Right lobe of liver (tissue), 4 donors: ENCODE data around the gene SCMH1.

Experiments used
- POLR2A ChIP-seq: fragments of 450-650 bp; IDR thresholded peaks from one replicate; pipeline ENCODE4 v1.6.1; 2017; ENCODE audit warnings: antibody characterized with exemption, mild to moderate bottlenecking
- TF ChIP-seq, protein P1 (sequence below), 4 donors: fragments of 200-600 bp in 3 of 4; fragments of 450-650 bp in 1 of 4; IDR thresholded peaks; one replicate each; pipeline versions ENCODE4 v1.5.1 to v1.8.0; 2016 to 2022; ENCODE audit warnings: antibody characterized with exemption in 4 of 4, mild to moderate bottlenecking in 2 of 4
- donor health status: DM: no; HTN: no; CAD: no.
- donor health status: DM: no; HTN: no; CAD: no.
- donor health status: DM: no; HTN: yes; CAD: no.

DNA sequence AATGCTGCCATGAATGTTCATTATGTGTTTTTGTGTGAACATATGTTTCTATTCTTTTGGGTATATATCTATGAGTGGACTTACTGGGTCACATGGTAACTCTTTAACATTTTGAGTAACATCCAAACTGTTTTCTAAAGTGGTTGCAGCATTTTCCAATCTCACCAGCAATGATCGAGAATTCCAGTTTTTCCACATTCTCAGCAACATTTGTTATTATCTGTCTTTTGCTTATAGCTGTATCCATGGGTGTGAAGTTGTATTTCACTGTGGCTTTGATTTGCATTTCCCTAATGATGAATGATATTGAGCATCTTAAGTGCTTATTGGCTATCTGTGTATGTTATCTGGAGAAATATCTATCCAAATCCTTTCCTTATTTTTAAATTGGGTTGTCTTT is 131.4 kb downstream of the SCMH1 start:
- TF ChIP-seq POLR2A = no peak
- TF ChIP-seq, protein P1, sequence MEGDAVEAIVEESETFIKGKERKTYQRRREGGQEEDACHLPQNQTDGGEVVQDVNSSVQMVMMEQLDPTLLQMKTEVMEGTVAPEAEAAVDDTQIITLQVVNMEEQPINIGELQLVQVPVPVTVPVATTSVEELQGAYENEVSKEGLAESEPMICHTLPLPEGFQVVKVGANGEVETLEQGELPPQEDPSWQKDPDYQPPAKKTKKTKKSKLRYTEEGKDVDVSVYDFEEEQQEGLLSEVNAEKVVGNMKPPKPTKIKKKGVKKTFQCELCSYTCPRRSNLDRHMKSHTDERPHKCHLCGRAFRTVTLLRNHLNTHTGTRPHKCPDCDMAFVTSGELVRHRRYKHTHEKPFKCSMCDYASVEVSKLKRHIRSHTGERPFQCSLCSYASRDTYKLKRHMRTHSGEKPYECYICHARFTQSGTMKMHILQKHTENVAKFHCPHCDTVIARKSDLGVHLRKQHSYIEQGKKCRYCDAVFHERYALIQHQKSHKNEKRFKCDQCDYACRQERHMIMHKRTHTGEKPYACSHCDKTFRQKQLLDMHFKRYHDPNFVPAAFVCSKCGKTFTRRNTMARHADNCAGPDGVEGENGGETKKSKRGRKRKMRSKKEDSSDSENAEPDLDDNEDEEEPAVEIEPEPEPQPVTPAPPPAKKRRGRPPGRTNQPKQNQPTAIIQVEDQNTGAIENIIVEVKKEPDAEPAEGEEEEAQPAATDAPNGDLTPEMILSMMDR (IDR thresholded peaks at IDR 0.05) = no peak
